ENCODE data around the gene ALG8.
"Not testable (repeated sequence)": the region's sequence is repeated elsewhere in the genome, so short reads cannot be mapped to it uniquely, and the experiment has no call there.

ALG8 gene

GRCh38 chr11:78139422-78140391 is at the start of gene ALG8:
Gene ALG8 (minus strand): TSS chr11:78139626. CDS start chr11:78139588, 38 bp downstream.
- in situ Hi-C loops (cut with HindIII; ENCODE audit: low sequenced_read_pairs), result no loop called here

GRCh38 chr11:78188286-78189173 is 49.1 kb upstream of the ALG8 start, which contains the start of the genes KCTD21 and USP35:
Gene KCTD21 (minus strand): TSS chr11:78188626. CDS start chr11:78174554, 14,072 bp downstream.
Gene USP35 (plus strand): TSS chr11:78188919. CDS start chr11:78196246, 7,327 bp downstream.
- in situ Hi-C loops (cut with HindIII; ENCODE audit: low sequenced_read_pairs), result no loop called here

DNA sequence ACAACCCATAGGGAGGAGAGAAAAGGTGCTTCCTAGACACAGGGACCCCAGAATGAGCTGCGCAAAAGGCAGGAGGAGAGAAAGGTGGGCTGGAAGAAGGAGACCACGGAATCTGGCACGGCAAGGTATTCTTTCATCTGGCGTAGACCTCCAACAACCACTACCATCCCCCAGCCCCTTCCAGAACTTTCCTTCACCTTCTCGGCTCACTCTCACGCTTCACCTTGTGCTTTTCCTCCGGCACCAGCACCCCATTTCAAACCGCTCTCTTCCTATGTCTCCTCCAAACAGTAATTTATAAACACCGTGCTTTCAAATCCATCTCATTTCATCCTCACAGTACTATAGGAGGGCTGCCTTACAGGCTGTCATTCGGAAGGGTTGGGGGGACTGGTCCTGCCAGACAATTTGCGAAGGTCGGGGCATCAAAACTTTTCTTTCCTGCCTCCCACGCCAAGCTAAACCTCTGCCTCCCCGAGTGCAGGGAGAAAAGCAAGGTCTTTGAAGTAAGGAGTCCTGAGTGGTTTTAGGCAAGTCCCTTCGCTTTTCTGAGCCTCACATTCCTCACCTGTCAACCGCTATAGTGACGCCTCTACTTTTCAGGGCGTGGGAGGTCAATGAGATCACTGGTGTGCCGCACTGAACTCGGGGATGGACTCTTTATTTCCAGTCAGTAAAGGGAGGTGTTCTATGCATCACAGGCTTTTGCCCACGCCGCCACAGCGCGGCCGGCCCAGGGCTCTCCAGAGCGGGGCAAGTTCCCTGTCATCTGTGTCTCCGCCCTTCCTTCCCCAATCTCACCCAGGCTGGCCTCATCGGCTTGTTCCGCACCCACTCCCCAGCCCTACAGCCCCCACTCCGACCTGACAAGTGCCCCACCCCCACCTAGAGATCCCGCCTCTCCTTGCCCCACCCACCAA is 48.2 kb upstream of the ALG8 start:
- in situ Hi-C loops (cut with HindIII; ENCODE audit: low sequenced_read_pairs), result no loop called here

DNA sequence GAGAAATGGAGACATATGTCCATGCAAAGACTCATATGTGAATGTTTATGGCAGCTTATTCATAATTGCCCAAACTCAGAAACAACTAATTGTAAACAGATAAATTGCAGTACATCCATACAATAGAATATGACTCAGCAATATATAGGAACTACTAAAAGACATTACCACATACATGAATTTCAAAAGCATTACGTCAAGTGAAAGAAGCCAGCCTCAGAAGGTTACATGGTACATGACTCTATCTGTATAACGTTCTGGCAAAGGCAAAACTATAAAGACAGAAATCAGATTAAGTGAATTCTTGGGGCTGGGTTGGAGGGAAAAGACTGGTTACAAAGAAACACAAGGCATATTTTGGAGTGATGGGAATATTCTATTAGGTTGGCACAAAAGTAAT is 41.8 kb upstream of the ALG8 start:
- in situ Hi-C loops (cut with HindIII; ENCODE audit: low sequenced_read_pairs), result no loop called here

DNA sequence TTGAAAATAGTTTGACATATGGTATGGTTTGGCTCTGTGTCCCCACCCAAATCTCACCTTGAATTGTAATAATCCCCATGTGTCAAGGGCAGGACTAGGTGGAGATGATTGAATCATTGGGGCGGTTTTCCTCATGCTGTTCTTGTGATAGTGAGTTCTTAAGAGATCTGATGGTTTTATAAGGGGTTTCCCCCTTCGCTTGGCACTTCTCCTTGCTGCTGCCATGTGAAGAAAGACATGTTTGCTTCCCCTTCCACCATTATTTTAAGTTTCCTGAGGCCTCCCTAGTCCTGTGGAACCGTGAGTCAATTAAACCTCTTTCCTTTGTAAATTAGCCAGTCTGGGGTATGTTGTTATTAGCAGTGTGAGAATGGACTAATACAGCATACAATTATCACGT is 41.3 kb upstream of the ALG8 start:
- in situ Hi-C loops (cut with HindIII; ENCODE audit: low sequenced_read_pairs), result no loop called here

GRCh38 chr11:78179459-78180071 is 40.1 kb upstream of the ALG8 start:
- in situ Hi-C loops (cut with HindIII; ENCODE audit: low sequenced_read_pairs), result no loop called here

GRCh38 chr11:78177216-78177615 is 37.8 kb upstream of the ALG8 start:
- in situ Hi-C loops (cut with HindIII; ENCODE audit: low sequenced_read_pairs), result no loop called here

GRCh38 chr11:78176605-78177141 is 37.2 kb upstream of the ALG8 start:
- in situ Hi-C loops (cut with HindIII; ENCODE audit: low sequenced_read_pairs), result no loop called here

GRCh38 chr11:78175862-78176261 is 36.4 kb upstream of the ALG8 start:
- in situ Hi-C loops (cut with HindIII; ENCODE audit: low sequenced_read_pairs), result not testable (repeated sequence)

DNA sequence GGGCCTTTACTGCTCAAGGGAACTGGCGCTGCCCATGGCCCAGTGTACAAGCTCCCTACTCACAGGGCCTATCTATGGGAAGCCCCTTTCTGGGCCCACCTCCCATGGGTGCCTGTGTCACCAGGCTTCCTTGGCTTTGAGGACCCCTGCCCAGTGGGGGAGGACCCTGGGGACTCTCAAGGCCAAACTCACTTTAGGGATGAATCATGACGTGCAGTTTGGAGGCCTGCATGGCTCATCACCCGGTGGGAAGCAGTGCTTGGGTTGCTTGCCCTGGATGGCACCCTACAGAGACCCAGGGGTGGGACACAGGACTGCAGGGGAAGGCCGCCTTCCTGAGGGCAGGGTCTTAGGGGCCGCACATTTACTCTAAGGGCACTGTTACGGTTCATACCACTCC is 32.5 kb upstream of the ALG8 start:
- in situ Hi-C loops (cut with HindIII; ENCODE audit: low sequenced_read_pairs), result no loop called here

DNA sequence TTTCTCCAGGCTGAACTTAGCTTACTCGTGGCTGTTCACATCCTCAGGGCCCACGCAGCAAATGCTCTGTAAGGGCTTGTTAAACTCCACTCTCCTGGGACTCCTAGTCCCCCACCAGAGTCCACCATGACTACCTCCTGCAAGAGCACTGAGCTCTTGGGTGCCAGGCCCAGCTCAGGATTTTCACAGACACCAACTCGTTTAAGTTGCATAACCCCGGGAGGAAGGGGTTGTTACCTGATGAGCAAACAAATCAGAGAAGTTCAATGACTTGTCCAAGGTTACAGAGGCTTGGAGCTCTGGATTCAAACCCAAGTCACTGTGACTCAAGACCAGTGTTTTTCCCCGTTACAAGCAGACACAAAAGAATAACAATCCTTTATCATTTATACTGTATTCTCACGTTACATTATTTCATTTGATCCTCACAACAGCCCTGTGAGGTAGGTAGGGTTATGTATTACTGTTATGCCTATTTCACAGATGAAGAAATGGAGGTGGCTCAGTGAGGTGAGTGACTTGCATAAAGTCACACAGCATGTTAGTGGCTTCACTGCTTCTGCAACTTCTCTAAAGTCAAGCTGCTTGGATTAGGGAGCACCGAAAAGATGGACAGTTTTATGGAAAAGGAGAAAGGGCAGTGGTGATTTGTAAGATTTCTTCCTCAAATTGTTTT is 31.6 kb upstream of the ALG8 start:
- in situ Hi-C loops (cut with HindIII; ENCODE audit: low sequenced_read_pairs), result no loop called here

DNA sequence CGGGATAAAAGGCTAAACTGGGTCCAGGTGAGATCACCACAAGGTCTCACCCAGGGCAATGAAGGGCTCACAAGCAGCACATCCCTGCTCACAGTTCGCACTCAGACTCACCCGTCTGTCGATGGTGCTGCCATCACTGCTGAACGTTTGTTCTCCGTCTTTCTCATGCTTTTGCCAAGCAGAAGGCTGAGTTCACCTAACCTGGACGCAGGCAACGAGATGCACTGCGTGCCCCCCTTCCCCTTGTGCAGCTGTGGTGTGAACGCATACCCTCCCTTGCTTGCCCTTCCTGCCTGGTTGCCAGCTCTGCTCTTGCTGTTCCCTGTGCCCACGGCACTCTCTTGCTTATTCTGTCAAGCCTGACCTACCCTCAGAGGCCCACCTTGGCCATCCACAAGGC is 31.0 kb upstream of the ALG8 start:
- in situ Hi-C loops (cut with HindIII; ENCODE audit: low sequenced_read_pairs), result no loop called here

- in situ Hi-C loops (cut with HindIII; ENCODE audit: low sequenced_read_pairs), result no loop called here
These were observed 29.4 kb upstream of the ALG8 start for GRCh38 chr11:78168539-78169477.

DNA sequence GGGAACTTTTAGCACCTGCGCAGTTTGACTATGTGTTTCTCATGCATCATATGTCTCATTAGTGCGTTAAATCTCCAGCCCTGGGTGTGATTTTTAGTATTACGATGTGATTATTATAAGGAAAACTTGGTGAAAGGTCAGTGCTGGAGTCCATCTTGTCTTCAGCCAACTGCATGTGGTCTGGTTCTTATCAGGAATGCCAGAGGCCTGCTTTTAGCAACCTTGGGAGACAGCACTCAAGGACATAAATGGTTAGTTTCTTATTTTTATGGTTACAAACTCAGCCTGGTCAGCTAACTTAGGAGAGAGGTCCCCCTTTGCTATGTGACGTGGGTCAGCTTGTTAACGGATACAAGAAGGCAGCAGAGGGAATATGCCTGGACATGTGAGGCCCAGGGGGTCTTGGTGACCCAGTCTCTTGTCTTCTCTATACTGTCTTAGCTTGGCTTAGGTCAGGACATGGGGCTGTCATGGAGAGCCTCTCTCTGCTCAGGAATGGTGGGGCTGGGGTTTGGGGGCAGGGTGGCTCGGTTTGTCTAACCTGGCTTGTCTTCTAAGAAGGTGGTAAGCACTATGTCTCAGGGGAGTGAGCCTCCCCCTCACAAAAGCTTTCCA is 27.5 kb upstream of the ALG8 start:
- in situ Hi-C loops (cut with HindIII; ENCODE audit: low sequenced_read_pairs), result no loop called here

- in situ Hi-C loops (cut with HindIII; ENCODE audit: low sequenced_read_pairs), result no loop called here
These were observed 25.0 kb upstream of the ALG8 start for GRCh38 chr11:78164471-78164870.

DNA sequence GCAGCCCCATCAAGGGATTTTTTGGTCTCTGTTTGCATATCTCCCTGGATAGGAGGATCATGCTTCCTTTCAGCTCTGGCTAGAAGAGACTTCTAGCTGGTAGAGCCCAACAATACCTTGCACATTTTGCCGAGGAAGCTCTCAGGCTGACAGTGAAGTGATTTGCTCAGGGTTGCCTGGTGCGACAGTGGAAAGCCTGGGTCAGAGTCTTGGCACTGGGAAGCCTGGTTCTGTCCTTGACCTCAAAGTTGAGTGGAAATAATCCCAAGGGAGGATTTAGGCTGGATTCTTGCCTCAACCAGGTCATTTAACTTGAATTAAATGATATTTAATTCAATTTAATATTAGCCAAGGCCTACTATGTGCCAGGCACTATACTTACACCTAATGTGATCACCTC is 24.4 kb upstream of the ALG8 start:
- in situ Hi-C loops (cut with HindIII; ENCODE audit: low sequenced_read_pairs), result no loop called here

DNA sequence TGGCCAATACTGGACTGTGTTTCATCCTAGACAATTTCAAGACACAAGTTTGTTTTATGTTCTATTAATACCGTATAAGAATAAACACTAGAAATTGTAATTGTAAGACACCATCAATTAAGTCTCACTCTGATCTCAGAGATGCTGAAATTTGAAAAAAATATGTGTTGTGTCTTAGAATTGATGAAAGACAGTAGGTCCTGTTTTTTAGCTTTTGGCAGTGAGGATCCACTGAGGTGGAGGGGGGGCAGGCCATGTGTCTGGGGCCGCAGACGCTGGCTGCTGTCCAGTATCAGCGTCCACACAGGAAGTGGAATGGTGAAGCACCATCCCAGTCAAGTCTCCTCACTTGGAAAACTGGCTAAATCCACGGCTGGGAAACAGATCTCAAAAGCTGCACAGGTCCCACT is 22.5 kb upstream of the ALG8 start:
- in situ Hi-C loops (cut with HindIII; ENCODE audit: low sequenced_read_pairs), result no loop called here

GRCh38 chr11:78161346-78161745 is 21.9 kb upstream of the ALG8 start:
- in situ Hi-C loops (cut with HindIII; ENCODE audit: low sequenced_read_pairs), result no loop called here
